Colonic mucosa (tissue), 4 donors: ENCODE measurements around the gene RUNDC3A. TPM values are rescaled to one million over a fixed set of nuclear protein-coding genes. Genes with fewer than 3 reads are reported as not detected.

Experiments
- DNase-seq: peaks from one replicate; pipeline ENCODE4 v3.0.0-alpha.2; 2020
- H3K27ac ChIP-seq: fragments of 200-600 bp; one replicate; pipeline ENCODE4 v1.8.0; 2021
- H3K27me3 ChIP-seq: fragments of 200-600 bp; one replicate; pipeline ENCODE4 v1.8.0; 2021
- H3K36me3 ChIP-seq: fragments of 200-600 bp; one replicate; pipeline ENCODE4 v1.8.0; 2021
- H3K4me1 ChIP-seq: fragments of 200-600 bp; one replicate; pipeline ENCODE4 v1.8.0; 2021; ENCODE audit warnings: mild to moderate bottlenecking
- H3K4me3 ChIP-seq: fragments of 200-600 bp; one replicate; pipeline ENCODE4 v1.8.0; 2021
- H3K9ac ChIP-seq, 2 donors: one replicate each; pipeline ENCODE4 v1.7.0; 2013; ENCODE audit warnings: control low read depth in 2 of 2, low read depth in 2 of 2, low read length in 2 of 2
- H3K9me3 ChIP-seq: fragments of 200-600 bp; one replicate; pipeline ENCODE4 v1.8.0; 2021
- intact Hi-C: fragments of 100-400 bp; cut with DNase I; formaldehyde crosslinking; loops from one replicate; pipeline ENCODE4 v1.14.1; 2022
- total RNA-seq, 2 donors: library from RNA; stranded (reverse); fragmentation: NEBNext Ultra II Directional in 1 of 2; extraction: Animal tissue kit (Norgen Biotek cat#: 25700) in 1 of 2; gene quantifications; one replicate each; pipeline ENCODE4 v1.2.1, GENCODE V29; 2021
- TF ChIP-seq, protein P1 (sequence below): fragments of 200-600 bp; IDR thresholded peaks from one replicate; pipeline ENCODE4 v1.8.0; 2022; ENCODE audit warnings: antibody characterized with exemption, mild to moderate bottlenecking
- donor health status: healthy.
- donor health status: DM: no; HTN: no; CAD: no.
- donor health status: DM: no; HTN: no; CAD: no.

RUNDC3A gene
- total RNA-seq, 2 donors from 2014 or later = 0.52 to 1.4 TPM

DNA sequence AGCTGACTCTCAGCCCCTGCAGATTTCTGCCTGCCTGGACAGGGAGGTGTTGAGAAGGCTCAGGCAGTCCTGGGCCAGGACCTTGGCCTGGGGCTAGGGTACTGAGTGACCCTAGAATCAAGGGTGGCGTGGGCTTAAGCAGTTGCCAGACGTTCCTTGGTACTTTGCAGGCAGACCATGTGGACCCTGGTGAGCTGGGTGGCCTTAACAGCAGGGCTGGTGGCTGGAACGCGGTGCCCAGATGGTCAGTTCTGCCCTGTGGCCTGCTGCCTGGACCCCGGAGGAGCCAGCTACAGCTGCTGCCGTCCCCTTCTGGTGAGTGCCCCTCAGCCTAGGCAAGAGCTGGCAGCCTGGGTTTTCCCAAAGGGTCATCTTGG is 40.6 kb downstream of the RUNDC3A start:
- intact Hi-C loops = no loop called here
- H3K4me3 ChIP-seq = no peak overlapping the region
- DNase-seq = no peak
- peaks cover 5% of the 10 kb centered on the region for H3K36me3 ChIP-seq
- no peaks in the 10 kb centered on the region for H3K27me3 ChIP-seq
- no peak overlapping the region for H3K27ac ChIP-seq
- TF ChIP-seq, protein P1, sequence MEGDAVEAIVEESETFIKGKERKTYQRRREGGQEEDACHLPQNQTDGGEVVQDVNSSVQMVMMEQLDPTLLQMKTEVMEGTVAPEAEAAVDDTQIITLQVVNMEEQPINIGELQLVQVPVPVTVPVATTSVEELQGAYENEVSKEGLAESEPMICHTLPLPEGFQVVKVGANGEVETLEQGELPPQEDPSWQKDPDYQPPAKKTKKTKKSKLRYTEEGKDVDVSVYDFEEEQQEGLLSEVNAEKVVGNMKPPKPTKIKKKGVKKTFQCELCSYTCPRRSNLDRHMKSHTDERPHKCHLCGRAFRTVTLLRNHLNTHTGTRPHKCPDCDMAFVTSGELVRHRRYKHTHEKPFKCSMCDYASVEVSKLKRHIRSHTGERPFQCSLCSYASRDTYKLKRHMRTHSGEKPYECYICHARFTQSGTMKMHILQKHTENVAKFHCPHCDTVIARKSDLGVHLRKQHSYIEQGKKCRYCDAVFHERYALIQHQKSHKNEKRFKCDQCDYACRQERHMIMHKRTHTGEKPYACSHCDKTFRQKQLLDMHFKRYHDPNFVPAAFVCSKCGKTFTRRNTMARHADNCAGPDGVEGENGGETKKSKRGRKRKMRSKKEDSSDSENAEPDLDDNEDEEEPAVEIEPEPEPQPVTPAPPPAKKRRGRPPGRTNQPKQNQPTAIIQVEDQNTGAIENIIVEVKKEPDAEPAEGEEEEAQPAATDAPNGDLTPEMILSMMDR = no peak
- peaks cover 6% of the 10 kb centered on the region for H3K4me1 ChIP-seq
- no peaks in the 10 kb centered on the region for H3K9me3 ChIP-seq
- no peak overlapping the region for H3K9ac ChIP-seq

DNA sequence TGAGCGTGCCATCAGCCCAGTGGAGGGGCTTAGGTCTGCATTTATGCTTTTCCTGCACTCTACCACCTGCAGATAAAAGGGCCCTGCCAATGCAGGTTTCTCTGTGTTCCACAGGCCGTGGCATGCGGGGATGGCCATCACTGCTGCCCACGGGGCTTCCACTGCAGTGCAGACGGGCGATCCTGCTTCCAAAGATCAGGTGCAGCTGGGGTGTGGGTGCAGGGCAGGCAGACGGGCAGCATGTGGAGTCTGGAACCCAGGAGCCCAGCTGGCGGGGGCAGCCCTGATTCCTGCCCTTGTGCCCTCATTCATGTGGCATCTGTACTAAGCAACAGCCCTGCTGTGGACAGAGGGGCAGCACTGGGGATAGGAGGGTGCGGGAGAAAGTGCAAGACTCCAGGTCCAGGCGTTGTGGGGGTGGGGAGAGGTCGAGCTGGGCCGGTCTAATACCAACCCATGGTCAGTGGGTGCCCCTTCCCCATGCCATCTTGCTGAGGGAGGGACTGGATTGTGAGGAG is 41.2 kb downstream of the RUNDC3A start:
- intact Hi-C loops = no loop called here
- peaks cover 6% of the 10 kb centered on the region for H3K4me1 ChIP-seq
- H3K27ac ChIP-seq = no peak overlapping the region
- no peaks in the 10 kb centered on the region for H3K27me3 ChIP-seq
- H3K36me3 ChIP-seq = peaks cover 5% of the 10 kb centered on the region
- TF ChIP-seq, protein P1 = no peak
- no peaks in the 10 kb centered on the region for H3K9me3 ChIP-seq
- H3K9ac ChIP-seq = no peak overlapping the region
- no peak overlapping the region for H3K4me3 ChIP-seq
- DNase-seq = no peak

DNA sequence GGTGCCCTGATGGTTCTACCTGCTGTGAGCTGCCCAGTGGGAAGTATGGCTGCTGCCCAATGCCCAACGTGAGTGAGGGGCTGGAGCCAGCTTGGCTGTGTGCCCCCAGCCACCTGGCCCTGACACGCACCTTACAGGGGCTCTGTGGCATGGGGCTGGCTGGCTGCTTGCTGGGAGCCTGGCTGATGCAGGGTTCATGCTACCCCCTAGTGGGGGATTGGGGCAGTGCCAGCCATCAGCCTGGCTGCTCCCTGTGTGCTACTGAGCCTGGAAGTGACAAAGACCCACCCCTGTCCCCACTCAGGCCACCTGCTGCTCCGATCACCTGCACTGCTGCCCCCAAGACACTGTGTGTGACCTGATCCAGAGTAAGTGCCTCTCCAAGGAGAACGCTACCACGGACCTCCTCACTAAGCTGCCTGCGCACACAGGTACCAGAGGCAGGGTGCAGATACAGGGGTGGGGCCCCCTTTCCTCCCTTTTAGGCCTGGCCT is 42.4 kb downstream of the RUNDC3A start:
- no peak overlapping the region for H3K4me3 ChIP-seq
- peaks cover 6% of the 10 kb centered on the region for H3K4me1 ChIP-seq
- no peaks in the 10 kb centered on the region for H3K9me3 ChIP-seq
- intact Hi-C loops = no loop called here
- no peaks in the 10 kb centered on the region for H3K27me3 ChIP-seq
- TF ChIP-seq, protein P1 = peak; percentile 80
- peak; percentile 74 for DNase-seq
- H3K36me3 ChIP-seq = peaks cover 5% of the 10 kb centered on the region
- no peak overlapping the region for H3K9ac ChIP-seq
- H3K27ac ChIP-seq = no peak overlapping the region

DNA sequence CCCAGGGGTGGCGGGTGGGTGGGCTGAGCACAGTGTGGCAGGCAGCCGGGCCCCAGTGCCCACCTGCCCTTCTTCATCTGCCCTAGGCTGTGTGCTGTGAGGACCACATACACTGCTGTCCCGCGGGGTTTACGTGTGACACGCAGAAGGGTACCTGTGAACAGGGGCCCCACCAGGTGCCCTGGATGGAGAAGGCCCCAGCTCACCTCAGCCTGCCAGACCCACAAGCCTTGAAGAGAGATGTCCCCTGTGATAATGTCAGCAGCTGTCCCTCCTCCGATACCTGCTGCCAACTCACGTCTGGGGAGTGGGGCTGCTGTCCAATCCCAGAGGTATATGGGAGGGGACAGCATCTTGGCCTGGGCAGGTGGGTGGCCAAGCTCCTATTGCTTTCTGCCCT is 43.1 kb downstream of the RUNDC3A start:
- intact Hi-C loops = no loop called here
- H3K36me3 ChIP-seq = peaks cover 5% of the 10 kb centered on the region
- DNase-seq = no peak
- no peaks in the 10 kb centered on the region for H3K9me3 ChIP-seq
- TF ChIP-seq, protein P1 = no peak
- no peak overlapping the region for H3K27ac ChIP-seq
- no peaks in the 10 kb centered on the region for H3K27me3 ChIP-seq
- no peak overlapping the region for H3K4me3 ChIP-seq
- peaks cover under 1% of the 10 kb centered on the region for H3K4me1 ChIP-seq
- no peak overlapping the region for H3K9ac ChIP-seq

DNA sequence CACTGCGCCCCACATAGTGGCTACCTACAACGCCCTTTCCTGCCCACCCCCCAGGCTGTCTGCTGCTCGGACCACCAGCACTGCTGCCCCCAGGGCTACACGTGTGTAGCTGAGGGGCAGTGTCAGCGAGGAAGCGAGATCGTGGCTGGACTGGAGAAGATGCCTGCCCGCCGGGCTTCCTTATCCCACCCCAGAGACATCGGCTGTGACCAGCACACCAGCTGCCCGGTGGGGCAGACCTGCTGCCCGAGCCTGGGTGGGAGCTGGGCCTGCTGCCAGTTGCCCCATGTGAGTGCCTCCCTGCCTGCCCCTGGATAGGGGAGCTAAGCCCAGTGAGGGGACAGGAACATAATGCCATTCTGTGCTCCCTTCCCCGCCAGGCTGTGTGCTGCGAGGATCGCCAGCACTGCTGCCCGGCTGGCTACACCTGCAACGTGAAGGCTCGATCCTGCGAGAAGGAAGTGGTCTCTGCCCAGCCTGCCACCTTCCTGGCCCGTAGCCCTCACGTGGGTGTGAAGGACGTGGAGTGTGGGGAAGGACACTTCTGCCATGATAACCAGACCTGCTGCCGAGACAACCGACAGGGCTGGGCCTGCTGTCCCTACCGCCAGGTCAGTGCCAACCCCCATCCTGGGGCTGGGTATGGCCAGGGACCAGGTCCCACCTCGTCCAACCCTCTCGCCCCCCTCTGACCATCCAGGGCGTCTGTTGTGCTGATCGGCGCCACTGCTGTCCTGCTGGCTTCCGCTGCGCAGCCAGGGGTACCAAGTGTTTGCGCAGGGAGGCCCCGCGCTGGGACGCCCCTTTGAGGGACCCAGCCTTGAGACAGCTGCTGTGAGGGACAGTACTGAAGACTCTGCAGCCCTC is 43.8 kb downstream of the RUNDC3A start:
- Histone ChIP-seq H3K4me1 (no peaks in the 10 kb centered on the region), H3K27ac (no peak overlapping the region), H3K4me3 (no peak overlapping the region), H3K36me3 (peaks cover 5% of the 10 kb centered on the region), H3K9me3 (no peaks in the 10 kb centered on the region), H3K27me3 (no peaks in the 10 kb centered on the region), H3K9ac (no peak overlapping the region)
- TF ChIP-seq, protein P1 = no peak
- intact Hi-C loops = no loop called here
- no peak for DNase-seq
